ENCODE data around the gene CABYR. TPM values are rescaled to one million over a fixed set of nuclear protein-coding genes. Genes with fewer than 3 reads are reported as not detected.
"Not testable (repeated sequence)": the region's sequence is repeated elsewhere in the genome, so short reads cannot be mapped to it uniquely, and the experiment has no call there.

The CABYR gene
- total RNA-seq, 5 donors from 2014 or later (not counting 1 experiment from before 2014, with no cell fraction given) = 0.25 to 2.4 (median 1.1) TPM

DNA sequence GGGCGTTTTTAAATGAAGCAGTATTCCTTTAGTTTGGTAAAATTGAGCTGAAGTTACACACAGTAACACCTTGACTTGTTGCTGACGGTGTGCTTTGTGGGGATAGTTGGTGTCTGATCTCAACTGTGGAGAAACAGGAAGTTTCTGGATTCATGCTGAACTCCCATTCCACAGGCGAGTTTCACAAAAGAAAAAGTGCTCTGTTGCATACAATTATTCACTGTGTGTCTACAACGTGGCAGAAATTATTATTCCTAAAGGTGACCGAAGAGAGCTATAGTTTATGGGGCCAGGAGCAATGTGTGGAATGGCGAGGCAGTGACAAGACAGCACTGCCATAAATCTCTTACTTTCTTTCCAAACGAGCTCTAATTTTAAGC lies 463 bp upstream of the CABYR start:
- H3K9me3 ChIP-seq = no peaks in the 10 kb centered on the region
- H3K27ac ChIP-seq (ENCODE audit: low read length) = no peak overlapping the region
- ChIA-PET CTCF (interaction anchor here in 1 of 2 donors (0.5 to 1.4 kb wide), 4 partner anchors 16 to 535 kb away, joined by 3 to 6 read pairs (median 4); no protein-coding TSS in a partner anchor), POLR2A (interaction anchor here (0.5 to 1.1 kb wide), 8 partner anchors 9 to 616 kb away, joined by 3 to 11 read pairs (median 4); no protein-coding TSS in a partner anchor)
- H3K36me3 ChIP-seq (ENCODE audit: control insufficient read depth in 2 of 2, extremely low read depth in 1 of 2, insufficient read depth in 1 of 2, low read length in 1 of 2) = peaks cover 0 to 4% of the 10 kb centered on the region in 2 donors
- peaks cover 0 to 19% of the 10 kb centered on the region in 2 experiments for H3K4me1 ChIP-seq (ENCODE audit: control insufficient read depth in 1 of 2, extremely low read depth in 1 of 2, insufficient read depth in 2 of 2, low read length in 2 of 2)
- Mint-ChIP-seq H3K9me3 (no peaks in the 10 kb centered on the region), H3K36me3 (peaks cover 6% of the 10 kb centered on the region), H3K4me3 (peak overlapping the region; percentile 84 to 93 (median 86)), H3K27ac (peak overlapping the region; percentile 45 to 83), H3K27me3 (peaks cover 4 to 12% of the 10 kb centered on the region in 2 donors), H3K4me1 (peaks cover 15 to 32% (median 29%) of the 10 kb centered on the region in 3 donors)
- H3K27me3 ChIP-seq (replicated peaks in 1 of 2; ENCODE audit: control insufficient read depth in 2 of 2, extremely low read depth in 1 of 2, insufficient read depth in 2 of 2, low read length in 1 of 2) = peaks cover 2 to 17% of the 10 kb centered on the region in 2 experiments
- no peak for DNase-seq
- ATAC-seq (replicated peaks in 1 of 4) = peak; percentile 2 to 11 (median 8)
- H3K4me3 ChIP-seq (ENCODE audit: control insufficient read depth in 1 of 2, extremely low read depth in 1 of 2, low read length in 1 of 2) = peak overlapping the region; percentile 50 to 74
- WGBS (ENCODE audit: insufficient coverage) = 50% methylated on average over 2 of the region's 7 CpGs

DNA sequence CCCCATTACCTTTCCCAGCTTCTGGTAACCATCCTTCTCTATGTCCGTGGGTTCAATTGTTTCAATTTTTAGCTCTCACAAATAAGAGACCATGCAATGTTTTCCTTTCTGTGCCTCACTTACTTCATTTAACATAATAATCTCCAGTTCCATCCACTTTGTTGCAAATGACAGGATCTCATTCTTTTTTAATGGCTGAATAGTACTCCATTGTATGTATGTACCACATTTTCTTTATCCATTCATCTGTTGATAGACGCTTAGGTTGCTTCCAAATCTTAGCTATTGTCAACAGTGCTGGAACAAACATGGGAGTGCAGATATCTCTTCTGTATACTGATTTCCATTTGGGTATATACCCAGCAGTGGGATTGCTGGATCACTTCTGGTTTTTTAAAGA lies 1.8 kb downstream of the CABYR start:
- Histone ChIP-seq H3K4me3 (ENCODE audit: control insufficient read depth in 1 of 2, extremely low read depth in 1 of 2, low read length in 1 of 2) (no peak overlapping the region), H3K27me3 (replicated peaks in 1 of 2; ENCODE audit: control insufficient read depth in 2 of 2, extremely low read depth in 1 of 2, insufficient read depth in 2 of 2, low read length in 1 of 2) (peaks cover 2 to 26% of the 10 kb centered on the region in 2 experiments), H3K36me3 (ENCODE audit: control insufficient read depth in 2 of 2, extremely low read depth in 1 of 2, insufficient read depth in 1 of 2, low read length in 1 of 2) (no peaks in the 10 kb centered on the region), H3K9me3 (no peaks in the 10 kb centered on the region), H3K27ac (ENCODE audit: low read length) (no peak overlapping the region), H3K4me1 (ENCODE audit: control insufficient read depth in 1 of 2, extremely low read depth in 1 of 2, insufficient read depth in 2 of 2, low read length in 2 of 2) (peaks cover 0 to 19% of the 10 kb centered on the region in 2 experiments)
- H3K4me1 Mint-ChIP-seq = peaks cover 15 to 32% (median 29%) of the 10 kb centered on the region in 3 donors
- H3K27ac Mint-ChIP-seq = no peak overlapping the region
- H3K27me3 Mint-ChIP-seq = peaks cover 13 to 15% of the 10 kb centered on the region in 2 donors
- WGBS (ENCODE audit: insufficient coverage) = 100% methylated on average over 1 of the region's 2 CpGs
- peak overlapping the region in 2 of 3 donors; percentile 17 to 18 for H3K4me3 Mint-ChIP-seq
- no peak for DNase-seq
- no peak for ATAC-seq (replicated peaks in 1 of 4)
- ChIA-PET CTCF (interaction anchor here in 1 of 2 donors (0.6 kb wide), 1 partner anchor 577 kb away, joined by 4 read pairs; no protein-coding TSS in a partner anchor), POLR2A (interaction anchor here in 1 of 2 donors (0.7 kb wide), 1 partner anchor 21 kb away, joined by 3 read pairs; no protein-coding TSS in a partner anchor)
- H3K36me3 Mint-ChIP-seq = no peaks in the 10 kb centered on the region
- no peaks in the 10 kb centered on the region for H3K9me3 Mint-ChIP-seq

DNA sequence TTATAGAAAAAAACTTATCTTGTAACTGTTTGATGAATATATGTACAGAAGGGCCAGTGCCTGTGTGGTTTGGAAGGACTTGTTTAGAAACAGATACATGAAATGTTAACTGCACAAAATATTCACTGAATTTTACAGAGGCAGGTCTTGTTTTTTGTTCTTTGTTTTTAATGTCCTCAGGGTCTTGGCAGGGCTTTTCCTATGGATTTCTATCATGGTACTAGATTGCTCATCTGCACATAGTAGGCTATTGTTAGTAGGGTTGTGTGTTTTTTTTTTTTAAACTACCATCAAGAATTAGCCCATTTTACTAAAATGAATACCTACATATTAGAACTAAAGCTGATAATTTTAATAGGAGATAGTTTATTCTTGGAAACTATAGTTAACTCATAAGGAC lies 3.5 kb downstream of the CABYR start:
- Mint-ChIP-seq H3K27ac (no peak overlapping the region), H3K9me3 (no peaks in the 10 kb centered on the region), H3K27me3 (peaks cover 13 to 15% of the 10 kb centered on the region in 2 donors), H3K4me3 (no peak overlapping the region), H3K36me3 (no peaks in the 10 kb centered on the region), H3K4me1 (peaks cover 15 to 22% (median 19%) of the 10 kb centered on the region in 3 donors)
- H3K36me3 ChIP-seq (ENCODE audit: control insufficient read depth in 2 of 2, extremely low read depth in 1 of 2, insufficient read depth in 1 of 2, low read length in 1 of 2) = no peaks in the 10 kb centered on the region
- H3K4me1 ChIP-seq (ENCODE audit: control insufficient read depth in 1 of 2, extremely low read depth in 1 of 2, insufficient read depth in 2 of 2, low read length in 2 of 2) = peaks cover 0 to 19% of the 10 kb centered on the region in 2 experiments
- ChIA-PET POLR2A (interaction anchor here (0.6 to 0.7 kb wide), 3 partner anchors 151 to 689 kb away, joined by 3 to 9 read pairs (median 5); partner anchors contain the start of gene RIOK3 (in 1 of the 2)), CTCF (no interaction called here)
- ATAC-seq (replicated peaks in 1 of 4) (no peak), DNase-seq (no peak)
- no peak overlapping the region for H3K4me3 ChIP-seq (ENCODE audit: control insufficient read depth in 1 of 2, extremely low read depth in 1 of 2, low read length in 1 of 2)
- no peaks in the 10 kb centered on the region for H3K9me3 ChIP-seq
- peaks cover 2 to 26% of the 10 kb centered on the region in 2 experiments for H3K27me3 ChIP-seq (replicated peaks in 1 of 2; ENCODE audit: control insufficient read depth in 2 of 2, extremely low read depth in 1 of 2, insufficient read depth in 2 of 2, low read length in 1 of 2)
- no peak overlapping the region for H3K27ac ChIP-seq (ENCODE audit: low read length)

- H3K9me3 Mint-ChIP-seq; H3K4me3 Mint-ChIP-seq; H3K27ac ChIP-seq (ENCODE audit: low read length); H3K27ac Mint-ChIP-seq; H3K36me3 Mint-ChIP-seq; H3K9me3 ChIP-seq; H3K4me1 ChIP-seq (ENCODE audit: control insufficient read depth in 1 of 2, extremely low read depth in 1 of 2, insufficient read depth in 2 of 2, low read length in 2 of 2); H3K36me3 ChIP-seq (ENCODE audit: control insufficient read depth in 2 of 2, extremely low read depth in 1 of 2, insufficient read depth in 1 of 2, low read length in 1 of 2); ATAC-seq (replicated peaks in 1 of 4); H3K4me1 Mint-ChIP-seq; H3K27me3 Mint-ChIP-seq; POLR2A ChIA-PET; H3K27me3 ChIP-seq (replicated peaks in 1 of 2; ENCODE audit: control insufficient read depth in 2 of 2, extremely low read depth in 1 of 2, insufficient read depth in 2 of 2, low read length in 1 of 2); DNase-seq; H3K4me3 ChIP-seq (ENCODE audit: control insufficient read depth in 1 of 2, extremely low read depth in 1 of 2, low read length in 1 of 2); CTCF ChIA-PET: not testable (repeated sequence)
- WGBS (ENCODE audit: insufficient coverage) = 95% methylated on average over 23 of the region's 28 CpGs
Measured at GRCh38 chr18:24149591-24149990, 10.7 kb downstream of the CABYR start.

GRCh38 chr18:24153397-24153796 lies 14.5 kb downstream of the CABYR start:
- ChIA-PET CTCF (no interaction called here), POLR2A (interaction anchor here in 1 of 2 donors (0.7 kb wide), 1 partner anchor 31 kb away, joined by 11 read pairs; no protein-coding TSS in a partner anchor)
- no peak overlapping the region for H3K27ac Mint-ChIP-seq
- H3K36me3 Mint-ChIP-seq = no peaks in the 10 kb centered on the region
- H3K27ac ChIP-seq (ENCODE audit: low read length) = no peak overlapping the region
- 85% methylated on average over 3 of the region's 3 CpGs for WGBS (ENCODE audit: insufficient coverage)
- H3K4me3 ChIP-seq (ENCODE audit: control insufficient read depth in 1 of 2, extremely low read depth in 1 of 2, low read length in 1 of 2) = no peak overlapping the region
- no peak for DNase-seq
- H3K27me3 Mint-ChIP-seq = no peaks in the 10 kb centered on the region
- H3K9me3 Mint-ChIP-seq = no peaks in the 10 kb centered on the region
- ATAC-seq (replicated peaks in 1 of 4) = no peak
- H3K4me1 ChIP-seq (ENCODE audit: control insufficient read depth in 1 of 2, extremely low read depth in 1 of 2, insufficient read depth in 2 of 2, low read length in 2 of 2) = no peaks in the 10 kb centered on the region
- H3K9me3 ChIP-seq = no peaks in the 10 kb centered on the region
- H3K4me1 Mint-ChIP-seq = no peaks in the 10 kb centered on the region
- no peaks in the 10 kb centered on the region for H3K36me3 ChIP-seq (ENCODE audit: control insufficient read depth in 2 of 2, extremely low read depth in 1 of 2, insufficient read depth in 1 of 2, low read length in 1 of 2)
- no peak overlapping the region for H3K4me3 Mint-ChIP-seq
- H3K27me3 ChIP-seq (replicated peaks in 1 of 2; ENCODE audit: control insufficient read depth in 2 of 2, extremely low read depth in 1 of 2, insufficient read depth in 2 of 2, low read length in 1 of 2) = peaks cover 0 to 2% of the 10 kb centered on the region in 2 experiments

GRCh38 chr18:24157855-24158254 lies 19.0 kb downstream of the CABYR start:
- CTCF ChIA-PET = no interaction called here

More at GRCh38 chr18:24157855-24158254, 19.0 kb downstream of the CABYR start:
- ATAC-seq (replicated peaks in 1 of 4) (no peak), DNase-seq (no peak)
- peaks cover 0 to 2% of the 10 kb centered on the region in 2 experiments for H3K27me3 ChIP-seq (replicated peaks in 1 of 2; ENCODE audit: control insufficient read depth in 2 of 2, extremely low read depth in 1 of 2, insufficient read depth in 2 of 2, low read length in 1 of 2)
- H3K27ac ChIP-seq (ENCODE audit: low read length) = no peak overlapping the region
- H3K27me3 Mint-ChIP-seq = no peaks in the 10 kb centered on the region
- H3K36me3 Mint-ChIP-seq = no peaks in the 10 kb centered on the region
- H3K9me3 Mint-ChIP-seq = no peaks in the 10 kb centered on the region
- H3K4me1 ChIP-seq (ENCODE audit: control insufficient read depth in 1 of 2, extremely low read depth in 1 of 2, insufficient read depth in 2 of 2, low read length in 2 of 2) = no peaks in the 10 kb centered on the region
- no peaks in the 10 kb centered on the region for H3K4me1 Mint-ChIP-seq
- no peaks in the 10 kb centered on the region for H3K36me3 ChIP-seq (ENCODE audit: control insufficient read depth in 2 of 2, extremely low read depth in 1 of 2, insufficient read depth in 1 of 2, low read length in 1 of 2)
- 100% methylated on average over 2 of the region's 3 CpGs for WGBS (ENCODE audit: insufficient coverage)
- no peak overlapping the region for H3K4me3 ChIP-seq (ENCODE audit: control insufficient read depth in 1 of 2, extremely low read depth in 1 of 2, low read length in 1 of 2)
- no peaks in the 10 kb centered on the region for H3K9me3 ChIP-seq
- H3K4me3 Mint-ChIP-seq = no peak overlapping the region
- H3K27ac Mint-ChIP-seq = no peak overlapping the region
- POLR2A ChIA-PET = no interaction called here
